Ishikawa (cell line): ENCODE measurements around the gene ZNF268.

Experiments
- CEBPB ChIP-seq: IDR thresholded peaks from 2 replicates; pipeline ENCODE4 v1.6.1; 2012
- CREB1 ChIP-seq: IDR thresholded peaks from 2 replicates; pipeline ENCODE4 v1.6.1; 2012; ENCODE audit warnings: low read depth
- EGR1 ChIP-seq: IDR thresholded peaks from 2 replicates; pipeline ENCODE4 v1.6.1; 2012
- EP300 ChIP-seq: IDR thresholded peaks from 2 replicates; pipeline ENCODE4 v1.6.1; 2012; ENCODE audit warnings: borderline replicate concordance
- FOXM1 ChIP-seq: IDR thresholded peaks from 2 replicates; pipeline ENCODE4 v1.6.1; 2012; ENCODE audit warnings: low read depth, borderline replicate concordance
- MAX ChIP-seq: IDR thresholded peaks from 2 replicates; pipeline ENCODE4 v1.6.1; 2012
- NFIC ChIP-seq: IDR thresholded peaks from 2 replicates; pipeline ENCODE4 v1.6.1; 2012
- RAD21 ChIP-seq: IDR thresholded peaks from 2 replicates; pipeline ENCODE4 v1.6.1; 2012; ENCODE audit warnings: low read depth
- REST ChIP-seq: IDR thresholded peaks from 2 replicates; pipeline ENCODE4 v1.6.1; 2012; ENCODE audit warnings: low read depth, mild to moderate bottlenecking
- TAF1 ChIP-seq: IDR thresholded peaks from 2 replicates; pipeline ENCODE4 v1.6.1; 2012; ENCODE audit warnings: low read depth, mild to moderate bottlenecking
- TCF12 ChIP-seq: IDR thresholded peaks from 2 replicates; pipeline ENCODE4 v1.6.1; 2012; ENCODE audit warnings: low read depth
- TEAD4 ChIP-seq: IDR thresholded peaks from 2 replicates; pipeline ENCODE4 v1.6.1; 2012
- USF1 ChIP-seq: IDR thresholded peaks from 2 replicates; pipeline ENCODE4 v1.6.1; 2012
- YY1 ChIP-seq: IDR thresholded peaks from 2 replicates; pipeline ENCODE4 v1.6.1; 2012; ENCODE audit warnings: low read depth
- ZBTB7A ChIP-seq: IDR thresholded peaks from 2 replicates; pipeline ENCODE4 v1.6.1; 2012; ENCODE audit warnings: low read depth

The ZNF268 gene

GRCh38 chr12:133192847-133193246 is 11.6 kb downstream of the ZNF268 start:
- TF ChIP-seq REST (no peak), EP300 (no peak), USF1 (no peak), MAX (no peak), CREB1 (no peak)

DNA sequence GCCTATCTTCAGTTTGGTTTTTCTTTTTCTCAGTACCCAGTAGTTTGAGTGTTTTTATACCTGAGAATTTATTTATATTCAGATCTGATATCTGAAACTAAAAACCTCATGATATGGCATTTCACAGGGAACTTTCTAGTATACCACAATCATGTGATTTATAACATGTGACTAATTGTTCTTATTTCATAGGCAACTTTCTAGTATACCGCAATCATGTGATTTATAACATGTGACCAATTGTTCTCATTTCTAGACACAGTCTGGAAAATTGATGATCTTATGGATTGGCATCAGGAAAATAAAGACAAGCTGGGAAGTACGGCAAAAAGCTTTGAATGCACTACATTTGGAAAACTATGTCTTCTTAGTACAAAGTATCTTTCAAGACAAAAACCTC is 20.6 kb downstream of the ZNF268 start:
- no peak for TF ChIP-seq EGR1
- no peak for TF ChIP-seq FOXM1
- no peak for TF ChIP-seq RAD21
- no peak for TF ChIP-seq TAF1

- TF ChIP-seq TCF12 (0 out of 2 replicates have a peak, but pooled peaks have one; percentile 17), USF1 (no peak)
These were observed 21.4 kb downstream of the ZNF268 start for GRCh38 chr12:133202493-133203343.

GRCh38 chr12:133203344-133204263 is 22.3 kb downstream of the ZNF268 start:
- TF ChIP-seq REST: no peak
- no peak for TF ChIP-seq CEBPB
- no peak for TF ChIP-seq MAX
- peak; percentile 58 for TF ChIP-seq USF1
- no peak for TF ChIP-seq YY1
- peak; percentile 62; the same call in 1 of the 2 replicates for TF ChIP-seq TCF12
- TF ChIP-seq NFIC: no peak
- no peak for TF ChIP-seq FOXM1

DNA sequence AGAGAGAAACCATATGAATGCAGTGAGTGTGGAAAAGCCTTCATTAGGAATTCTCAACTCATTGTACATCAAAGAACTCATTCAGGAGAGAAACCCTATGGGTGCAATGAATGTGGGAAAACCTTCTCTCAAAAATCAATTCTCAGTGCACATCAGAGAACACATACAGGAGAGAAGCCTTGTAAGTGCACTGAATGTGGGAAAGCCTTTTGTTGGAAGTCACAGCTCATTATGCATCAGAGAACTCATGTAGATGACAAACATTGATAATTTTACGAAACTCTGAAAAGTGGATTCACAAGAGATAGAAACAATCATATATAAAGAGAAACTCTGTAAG is 22.9 kb downstream of the ZNF268 start:
- TF ChIP-seq TEAD4 (no peak), NFIC (no peak)

GRCh38 chr12:133206390-133206789 is 25.1 kb downstream of the ZNF268 start:
- TF ChIP-seq YY1 (no peak), REST (no peak), FOXM1 (no peak), TEAD4 (no peak), ZBTB7A (no peak), MAX (no peak), RAD21 (no peak), NFIC (no peak), CREB1 (no peak), CEBPB (no peak), TCF12 (no peak), TAF1 (no peak), USF1 (no peak), EGR1 (no peak)
